NCI-H2227 treated with DMSO at 0.1 percent for 48 hours (cell line): ENCODE results near the gene NACC2.
"Not testable (repeated sequence)": the region's sequence is repeated elsewhere in the genome, so short reads cannot be mapped to it uniquely, and the experiment has no call there.

ENCODE experiments used
- DNase-seq: peaks from one replicate; lab custom pipeline; 2025; lab: John Stamatoyannopoulos, UW

The NACC2 gene

GRCh38 chr9:136080716-136081112 lies 14.4 kb downstream of the NACC2 start:
- DNase-seq: no peak

- DNase-seq: no peak
Measured at GRCh38 chr9:136079916-136080246, 15.2 kb downstream of the NACC2 start.

- DNase-seq: no peak
Measured at GRCh38 chr9:136079211-136079915, 15.7 kb downstream of the NACC2 start.

- no peak for DNase-seq
Measured at GRCh38 chr9:136078498-136079011, 16.5 kb downstream of the NACC2 start.

- no peak for DNase-seq
Measured at GRCh38 chr9:136078024-136078423, 17.1 kb downstream of the NACC2 start.

GRCh38 chr9:136077491-136077890 lies 17.6 kb downstream of the NACC2 start:
- no peak for DNase-seq

- no peak for DNase-seq
Measured at GRCh38 chr9:136075881-136076678, 19.0 kb downstream of the NACC2 start.

- no peak for DNase-seq
Measured at GRCh38 chr9:136075134-136075841, 19.8 kb downstream of the NACC2 start.

- DNase-seq: no peak
Measured at GRCh38 chr9:136074706-136075105, 20.4 kb downstream of the NACC2 start.

GRCh38 chr9:136062657-136063439 lies 32.2 kb downstream of the NACC2 start:
- DNase-seq: no peak

- DNase-seq: not testable (repeated sequence)
Measured at GRCh38 chr9:136061916-136062315, 33.2 kb downstream of the NACC2 start.

GRCh38 chr9:136061405-136061804 lies 33.7 kb downstream of the NACC2 start:
- no peak for DNase-seq

- no peak for DNase-seq
Measured at GRCh38 chr9:136060671-136061371, 34.3 kb downstream of the NACC2 start.

- DNase-seq: peak; percentile 2
Measured at GRCh38 chr9:136059851-136060670, 35.0 kb downstream of the NACC2 start.

- DNase-seq: no peak
Measured at GRCh38 chr9:136059321-136059791, 35.7 kb downstream of the NACC2 start.

GRCh38 chr9:136058801-136059302 lies 36.2 kb downstream of the NACC2 start:
- DNase-seq: no peak

GRCh38 chr9:136058084-136058483 lies 37.0 kb downstream of the NACC2 start:
- no peak for DNase-seq

GRCh38 chr9:136057236-136058081 lies 37.6 kb downstream of the NACC2 start:
- DNase-seq: no peak
